Measurements from ENCODE around the gene FAM162B.
A peak's percentile ranks its signal among the peaks of the same experiment; 100 is the strongest.
"Not testable (repeated sequence)": the region's sequence is repeated elsewhere in the genome, so short reads cannot be mapped to it uniquely, and the experiment has no call there.

Gene FAM162B

DNA sequence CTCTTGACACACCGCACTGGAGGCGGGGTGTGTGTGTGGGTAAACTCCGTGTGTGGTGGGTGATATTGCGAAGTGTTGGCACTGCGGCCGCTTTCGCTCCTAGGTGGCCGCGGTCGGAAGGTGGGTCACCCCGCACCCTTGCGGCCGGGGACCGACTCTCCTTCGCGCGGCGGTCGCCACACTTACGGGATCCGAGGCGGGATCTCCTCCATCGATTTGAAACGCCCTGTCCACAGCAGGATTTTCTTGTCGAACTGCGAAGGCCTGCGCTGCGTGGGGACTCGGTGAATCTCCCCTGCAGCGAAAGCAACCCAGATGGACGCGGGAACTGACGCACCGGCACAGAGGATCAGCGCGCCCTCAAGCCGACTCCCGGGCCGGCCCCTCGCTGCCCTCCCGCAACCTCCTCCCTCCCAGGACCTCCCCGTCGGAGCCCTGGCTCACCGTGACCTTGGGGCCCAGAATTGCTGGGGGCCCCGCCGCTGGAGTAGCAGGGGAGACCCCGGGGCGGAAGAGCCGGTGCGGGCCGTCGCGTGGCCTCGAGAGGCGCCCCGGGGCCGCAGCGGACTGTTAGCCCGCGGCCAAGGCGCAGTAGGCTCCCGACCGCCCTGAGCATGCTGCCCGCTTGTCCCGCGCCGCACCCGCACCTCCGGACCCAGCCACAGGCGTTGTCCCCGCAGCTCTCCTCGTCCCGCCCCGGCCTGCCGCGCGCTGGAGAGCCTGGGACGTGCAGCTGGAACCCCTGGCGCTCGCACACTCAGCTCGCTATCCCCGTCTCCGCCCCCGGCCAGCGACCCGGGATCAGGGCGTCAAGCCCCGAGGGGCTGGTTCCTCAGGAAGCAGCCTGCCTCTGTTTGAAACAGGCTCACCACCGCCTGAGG, at the start of gene FAM162B:
Gene FAM162B (minus strand): TSS at position 759 of the 881 bp plus-strand sequence. CDS start 143 bp downstream, at position 616.
- no peak for DNase-seq

DNA sequence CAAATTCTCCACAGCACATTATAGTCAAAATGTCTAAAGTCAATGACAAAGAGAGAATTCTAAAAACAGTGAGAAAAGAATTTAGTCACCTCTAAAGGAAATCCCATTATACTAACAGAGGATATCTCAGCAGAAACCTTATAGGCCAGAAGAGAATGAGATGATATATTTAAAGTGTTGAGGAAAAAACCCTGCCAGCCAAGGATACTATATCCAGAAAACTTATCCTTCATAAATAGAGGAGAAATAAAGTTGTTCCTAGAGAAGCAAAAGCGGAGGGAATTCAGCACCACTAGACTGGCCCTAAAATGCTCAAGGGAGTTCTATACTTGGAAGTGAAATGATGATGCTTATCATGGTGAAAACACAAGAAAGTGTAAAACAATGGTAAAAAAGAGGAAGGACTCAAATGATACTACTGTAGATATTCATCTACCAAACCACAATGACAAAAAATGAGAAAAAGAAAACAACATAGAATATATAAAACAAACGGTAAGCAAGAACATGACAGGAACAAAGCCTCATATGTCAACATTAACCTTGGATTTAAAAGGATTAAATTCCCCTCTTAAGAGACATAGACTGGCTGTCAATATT, 46.6 kb upstream of the FAM162B start:
- DNase-seq: no peak

DNA sequence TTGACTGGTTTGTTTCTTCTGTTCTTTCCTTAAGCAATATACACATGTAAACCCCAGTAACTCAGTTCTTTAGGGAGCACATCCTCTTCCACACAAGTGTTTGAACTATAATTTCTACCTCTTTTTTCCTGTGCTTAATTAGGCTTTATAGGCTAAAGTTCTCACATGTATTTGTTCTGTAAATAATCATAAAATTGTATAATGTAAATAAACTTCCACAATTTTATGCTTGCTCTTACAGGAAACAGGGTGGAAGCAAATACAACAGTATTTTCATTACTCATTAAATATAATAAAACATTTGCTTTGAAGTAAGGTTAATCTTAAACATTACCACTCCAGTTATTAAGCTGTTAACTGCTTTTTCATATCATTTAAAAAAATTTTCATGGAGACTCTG, 36.5 kb upstream of the FAM162B start:
- no peak for DNase-seq

DNA sequence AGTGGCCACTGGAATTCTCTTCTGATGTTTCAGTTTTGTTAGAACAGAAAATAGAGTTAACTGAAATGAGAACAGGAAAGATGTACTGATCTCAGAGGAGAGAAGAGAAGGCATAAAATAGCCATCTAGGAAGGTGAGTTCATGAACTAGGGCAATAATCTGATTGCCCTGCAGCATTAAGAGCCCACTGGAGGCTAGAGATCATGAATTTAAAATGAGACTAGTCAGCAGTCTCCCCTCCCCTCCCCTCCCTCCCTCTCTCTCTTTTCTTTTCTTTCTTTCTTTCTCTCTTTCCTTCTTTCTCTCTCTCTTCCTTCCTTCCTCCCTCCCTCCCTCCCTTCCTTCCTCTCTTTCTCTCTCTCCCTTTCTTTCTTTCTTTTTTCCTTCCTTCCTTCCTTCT, 34.4 kb upstream of the FAM162B start:
- DNase-seq: no peak

DNA sequence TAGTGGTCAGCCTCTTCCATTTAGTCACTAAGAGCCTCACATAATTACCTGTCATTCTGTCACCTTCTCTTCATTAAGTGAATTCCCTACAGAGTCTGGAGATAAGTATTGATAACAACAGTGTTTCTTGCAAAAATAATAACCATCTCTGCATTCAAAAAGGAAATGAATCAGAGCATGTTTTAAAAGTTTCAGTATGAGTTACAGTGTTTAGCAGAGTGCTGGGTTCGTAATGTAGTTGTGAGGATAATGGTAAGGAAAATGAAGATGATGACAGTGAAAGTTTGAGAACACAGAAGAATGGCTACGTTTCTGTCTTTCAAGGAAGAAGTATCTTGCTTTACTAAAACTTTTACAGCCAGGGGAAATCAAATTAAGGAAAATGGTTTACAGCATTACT, 32.1 kb upstream of the FAM162B start:
- DNase-seq: peak; percentile 16

DNA sequence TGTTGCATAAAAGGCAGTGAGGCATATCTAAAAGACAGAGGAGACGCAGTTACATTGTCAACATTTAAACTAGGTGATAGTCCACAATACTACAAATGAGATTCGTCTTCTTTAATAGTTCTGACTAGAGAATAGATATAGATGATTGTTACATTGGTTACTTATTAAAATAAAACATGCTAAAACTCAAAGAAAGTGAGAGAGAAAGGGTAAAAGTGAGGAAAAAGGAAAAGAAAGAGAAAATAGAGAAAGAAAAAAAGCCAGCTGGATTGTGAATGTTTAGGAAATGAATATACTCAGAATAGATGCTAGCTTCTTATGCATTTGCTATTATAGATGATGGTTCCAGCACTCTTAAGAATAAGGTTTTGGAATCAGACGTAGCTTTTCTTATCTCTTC, 27.7 kb upstream of the FAM162B start:
- no peak for DNase-seq

DNA sequence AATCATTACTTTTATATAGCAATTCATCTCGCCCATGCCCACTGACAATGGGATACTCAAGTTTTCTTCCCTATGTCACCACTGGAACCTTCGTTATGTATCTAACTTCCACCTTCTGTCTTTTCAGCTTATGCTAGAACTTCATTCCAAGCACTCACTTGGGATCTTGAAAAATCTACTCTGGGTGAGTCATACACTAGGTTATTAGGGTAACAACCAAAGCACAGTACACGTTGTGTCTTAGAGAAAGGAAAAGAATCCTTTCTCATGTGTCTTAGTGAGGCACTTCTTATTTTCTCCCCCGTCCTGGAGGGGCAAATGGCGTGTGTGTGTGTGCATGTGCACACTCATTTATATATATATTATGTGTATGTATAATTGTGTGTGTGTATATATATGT, 18.3 kb upstream of the FAM162B start:
- DNase-seq: no peak

DNA sequence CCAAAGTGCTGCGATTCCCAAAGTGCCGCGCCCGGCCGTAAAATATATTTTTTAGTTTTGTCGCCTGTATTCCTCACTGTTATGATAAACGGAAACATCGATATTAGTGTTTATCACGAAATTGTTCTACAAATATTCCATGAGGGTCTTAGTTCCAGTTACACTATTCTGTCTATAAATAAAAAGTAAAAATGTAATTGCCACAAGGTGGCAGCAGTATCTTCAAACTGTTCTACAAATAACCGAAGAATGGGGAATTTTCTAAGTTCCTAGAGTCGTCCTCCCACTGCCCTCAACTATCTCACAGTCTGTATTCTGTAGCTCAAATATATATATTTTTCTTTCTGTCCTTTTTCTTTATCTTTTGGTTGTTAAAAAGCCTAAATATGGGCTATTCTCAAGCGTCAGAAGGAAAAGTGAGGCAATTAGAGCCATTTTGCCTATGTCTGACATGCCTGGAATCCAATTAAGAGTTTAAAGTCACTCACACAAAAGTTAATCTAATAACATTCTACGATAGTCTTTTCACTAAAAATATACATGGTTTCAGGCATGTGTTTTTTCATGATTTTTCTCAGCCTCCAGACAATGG, 14.2 kb upstream of the FAM162B start:
- DNase-seq: peak; percentile 30

DNA sequence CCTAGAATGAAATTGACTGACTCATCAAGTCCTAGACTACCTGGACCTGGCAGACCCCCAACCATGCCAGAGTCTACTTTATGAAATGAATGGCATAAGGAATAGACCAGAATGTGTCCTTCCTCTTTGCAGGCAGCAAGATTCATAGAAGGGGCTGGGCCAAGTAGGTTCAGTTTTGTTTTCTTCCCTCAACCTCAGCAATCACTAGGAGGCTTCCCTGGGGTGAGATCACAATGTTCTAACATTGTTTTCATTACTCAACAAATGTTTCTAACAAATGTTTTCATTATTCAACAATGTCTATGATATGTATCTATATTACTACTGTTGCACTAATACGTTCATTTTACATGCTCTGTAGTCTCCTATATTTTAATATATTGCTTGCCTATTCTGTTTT, 8.4 kb upstream of the FAM162B start:
- no peak for DNase-seq

DNA sequence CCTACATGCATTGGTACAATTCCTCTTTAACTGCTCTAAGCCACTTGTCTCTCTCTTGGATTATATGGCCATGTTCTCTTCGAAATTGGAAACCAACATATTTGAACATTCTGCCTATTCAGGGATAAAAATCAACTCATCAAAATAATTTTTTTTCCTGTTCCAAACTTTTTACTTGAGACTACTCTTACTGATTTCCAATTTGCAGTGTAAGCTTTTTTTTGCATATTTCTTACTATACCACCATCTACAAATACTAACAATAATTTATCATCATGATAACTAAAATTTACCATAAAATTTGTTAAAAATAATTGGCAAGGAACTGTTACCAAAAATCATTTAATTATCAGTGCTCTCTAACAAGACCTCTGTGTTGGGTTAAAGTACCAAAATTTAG, 6.9 kb upstream of the FAM162B start:
- no peak for DNase-seq

DNA sequence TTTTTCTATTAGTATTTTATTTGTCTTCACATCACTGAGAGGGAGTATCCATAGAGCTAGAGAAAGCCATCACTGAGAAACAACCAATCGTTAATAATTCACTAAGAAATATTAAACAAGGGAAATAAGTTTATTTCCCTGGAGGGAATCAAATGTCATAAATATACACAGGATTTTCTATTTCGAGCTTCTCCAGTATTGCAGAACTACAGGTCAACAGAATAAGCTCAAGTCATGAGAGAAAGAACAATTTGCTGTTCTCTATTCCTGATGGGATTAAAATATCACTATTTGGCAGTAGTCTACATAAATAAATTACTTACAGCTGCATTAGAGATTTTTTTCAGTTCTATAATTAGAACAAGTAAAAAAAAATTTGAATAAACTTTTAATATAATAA, 2.2 kb upstream of the FAM162B start:
- no peak for DNase-seq

DNA sequence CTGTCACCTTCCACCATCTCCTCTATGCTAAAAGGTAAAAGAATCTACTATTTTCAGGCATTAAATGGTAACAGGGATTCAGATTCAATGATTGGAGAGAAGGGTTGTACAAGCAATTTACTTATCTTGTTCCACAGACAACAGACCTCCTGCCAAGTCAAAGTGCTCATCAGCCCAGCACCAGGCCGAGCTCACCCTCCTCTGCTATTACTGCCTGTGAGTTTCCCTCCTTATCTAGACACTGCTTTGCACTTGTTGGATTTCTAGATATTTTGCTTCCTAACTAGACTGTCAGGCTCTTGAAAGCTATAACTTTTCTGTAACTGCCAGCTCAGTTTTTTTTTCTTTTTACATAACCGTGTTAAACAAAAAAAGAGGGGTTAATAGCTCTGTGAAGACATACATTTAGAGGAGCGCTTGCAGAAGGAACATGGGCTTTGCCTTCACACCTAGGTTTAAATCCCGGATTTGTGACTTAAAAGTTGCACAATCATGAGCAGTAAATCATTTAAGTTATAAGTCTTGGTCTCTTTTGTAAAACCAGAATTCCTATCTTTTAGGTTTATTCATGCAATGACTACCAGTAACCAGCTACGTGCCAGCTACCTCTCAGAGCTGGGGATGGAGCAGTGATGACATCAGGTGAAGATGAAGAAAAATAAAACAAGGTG, 1.1 kb upstream of the FAM162B start:
- DNase-seq: no peak

DNA sequence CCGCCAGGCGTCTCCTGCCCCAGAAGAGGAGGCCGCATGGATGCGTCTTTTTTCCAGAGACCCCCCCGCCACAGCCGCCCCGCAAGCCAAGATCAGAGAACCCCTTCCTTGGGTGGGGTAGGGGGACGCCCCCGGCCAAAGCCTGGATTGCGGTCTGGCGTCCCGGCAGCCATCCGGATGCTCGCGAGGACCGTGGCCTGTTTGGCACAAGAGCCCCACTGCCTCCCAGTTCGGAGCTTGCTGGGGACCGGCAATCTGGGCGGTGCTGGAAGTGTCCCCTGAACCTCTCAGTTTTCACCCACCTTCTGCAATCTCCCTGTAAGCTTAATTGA, 924 bp downstream of the FAM162B start:
- no peak for DNase-seq

DNA sequence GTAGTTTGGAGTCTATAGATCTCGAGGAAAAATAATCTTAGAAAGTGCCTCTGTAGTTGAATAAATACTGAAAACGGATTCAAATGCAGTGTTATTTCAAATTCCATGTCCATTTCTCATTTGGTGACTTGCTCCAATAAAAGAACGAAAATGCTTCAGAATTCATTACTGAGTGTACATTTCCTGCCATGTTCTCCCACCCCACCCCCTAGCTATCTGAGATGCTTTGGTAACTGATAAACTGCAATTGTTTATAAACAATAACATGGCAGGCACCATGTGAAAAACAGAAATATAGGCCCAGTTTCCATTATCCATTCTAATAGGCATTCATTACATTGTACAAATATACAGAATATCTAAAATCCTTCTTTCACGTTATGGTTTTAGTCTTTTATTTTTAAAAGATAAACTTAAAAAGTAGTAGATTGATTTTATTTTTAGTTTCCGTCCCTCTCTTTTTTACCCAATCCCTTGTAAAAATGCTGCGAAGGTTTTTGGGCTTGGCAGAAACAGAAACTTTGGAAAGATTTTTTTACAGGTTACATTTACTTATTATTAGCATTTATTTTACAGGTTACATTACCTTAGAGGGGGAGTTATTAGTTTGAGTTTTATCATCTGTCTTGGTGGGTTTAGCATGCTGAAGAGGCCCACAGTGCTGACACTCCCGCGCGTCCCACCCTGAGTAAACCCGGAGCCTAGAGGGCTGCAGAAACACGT, 1.5 kb downstream of the FAM162B start:
- no peak for DNase-seq

DNA sequence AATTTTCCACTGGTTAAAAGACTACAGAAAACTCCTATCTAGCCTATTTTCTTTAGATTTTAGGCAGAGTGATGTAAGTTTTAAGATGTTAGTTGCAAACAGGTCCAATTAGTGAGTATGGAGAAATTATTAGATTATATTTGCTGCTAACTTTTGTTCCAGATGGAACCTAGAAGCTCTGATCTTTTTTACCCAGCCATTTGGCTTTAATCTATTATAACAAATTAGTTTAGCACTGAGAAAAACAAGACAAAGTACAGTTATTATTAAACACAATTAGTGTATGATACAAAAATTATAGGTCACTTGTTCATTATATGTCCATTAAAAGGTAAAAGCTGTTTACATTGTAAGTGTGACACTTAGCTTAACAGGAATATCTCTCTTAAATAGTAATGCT, 2.5 kb downstream of the FAM162B start:
- no peak for DNase-seq

DNA sequence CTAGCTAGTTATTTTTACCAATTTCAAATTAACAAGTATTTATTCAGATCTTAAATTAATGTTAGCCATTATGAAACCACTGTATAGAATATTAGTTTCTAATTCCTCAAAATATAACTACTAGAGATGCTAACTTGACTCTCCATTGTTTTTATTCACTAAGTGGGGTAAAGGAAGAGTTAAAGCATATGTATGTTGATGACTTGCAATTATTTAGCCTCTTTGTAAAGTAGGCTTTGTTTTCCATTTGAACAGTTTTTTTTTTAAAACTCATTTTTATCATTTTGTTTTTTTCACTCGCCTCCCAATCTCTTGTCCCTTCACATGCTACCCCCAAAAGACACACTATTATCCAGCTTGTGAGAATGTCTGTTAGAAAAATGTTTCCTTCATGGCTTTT, 3.3 kb downstream of the FAM162B start:
- no peak for DNase-seq

DNA sequence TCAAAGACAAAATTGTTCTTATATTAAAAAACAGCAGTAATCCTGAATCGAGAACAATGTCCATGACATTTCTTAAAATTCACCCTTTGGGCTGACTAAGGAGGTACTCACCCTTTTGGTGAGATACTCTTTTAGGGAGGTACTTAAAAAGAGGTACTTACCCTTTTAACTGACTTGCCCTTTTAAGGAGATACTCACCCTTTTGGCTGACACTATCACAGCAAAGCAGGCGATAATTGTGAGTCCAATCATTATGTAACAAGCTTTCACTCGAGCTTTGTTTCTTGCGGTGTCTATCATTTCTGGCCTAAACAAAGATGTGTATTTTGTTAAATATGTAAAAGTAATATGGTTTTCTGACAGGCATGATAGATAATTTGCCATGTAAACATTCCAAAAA, 3.7 kb downstream of the FAM162B start:
- no peak for DNase-seq

DNA sequence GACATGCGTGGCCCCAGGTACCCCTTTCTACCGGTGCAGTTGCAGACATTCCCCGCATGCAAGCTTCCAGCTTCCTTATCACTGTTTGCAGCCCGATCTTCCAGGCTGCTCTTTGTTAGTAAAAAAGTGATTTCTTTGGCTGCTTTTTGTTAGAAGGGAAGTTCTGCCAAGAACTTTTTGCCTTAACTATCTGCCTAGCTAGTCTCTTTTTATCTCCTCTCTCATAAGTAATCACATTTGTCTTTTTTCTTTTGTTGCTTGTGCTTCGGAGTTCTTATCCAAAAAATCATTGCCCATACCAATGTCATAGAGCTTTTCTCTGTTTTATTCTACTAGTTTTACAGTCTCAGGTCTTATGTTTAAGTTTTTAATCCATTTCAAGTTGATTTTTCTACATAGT, 20.3 kb downstream of the FAM162B start:
- no peak for DNase-seq

DNA sequence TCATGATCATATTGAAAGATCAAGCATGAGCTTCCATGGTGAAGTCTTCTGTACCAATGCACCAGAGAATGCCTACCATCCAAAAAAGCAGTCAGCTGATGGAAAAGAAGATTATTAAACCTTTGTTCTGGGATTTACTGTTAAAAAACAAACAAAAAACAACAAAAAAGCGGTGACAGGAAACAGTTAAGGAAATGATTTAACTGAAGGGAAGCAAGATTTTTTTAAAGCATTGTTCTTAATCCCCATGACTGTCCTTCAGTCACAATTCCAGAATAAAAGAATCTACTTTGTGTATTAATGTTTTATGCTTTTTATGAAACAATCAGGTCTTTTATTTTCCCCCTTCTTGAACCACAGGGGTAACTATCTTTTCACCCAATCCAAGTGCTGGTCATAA, 23.9 kb downstream of the FAM162B start:
- no peak for DNase-seq

DNA sequence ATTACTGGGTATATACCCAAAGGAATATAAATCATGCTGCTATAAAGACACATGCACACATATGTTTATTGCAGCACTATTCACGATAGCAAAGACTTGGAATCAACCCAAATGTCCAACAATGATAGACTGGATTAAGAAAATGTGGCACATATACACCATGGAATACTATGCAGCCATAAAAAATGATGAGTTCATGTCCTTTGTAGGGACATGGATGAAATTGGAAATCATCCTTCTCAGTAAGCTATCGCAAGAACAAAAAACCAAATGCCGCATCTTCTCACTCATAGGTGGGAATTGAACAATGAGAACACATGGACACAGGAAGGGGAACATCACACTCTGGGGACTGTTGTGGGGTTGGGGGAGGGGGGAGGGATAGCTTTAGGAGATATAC, 25.0 kb downstream of the FAM162B start:
- not testable (repeated sequence) for DNase-seq

DNA sequence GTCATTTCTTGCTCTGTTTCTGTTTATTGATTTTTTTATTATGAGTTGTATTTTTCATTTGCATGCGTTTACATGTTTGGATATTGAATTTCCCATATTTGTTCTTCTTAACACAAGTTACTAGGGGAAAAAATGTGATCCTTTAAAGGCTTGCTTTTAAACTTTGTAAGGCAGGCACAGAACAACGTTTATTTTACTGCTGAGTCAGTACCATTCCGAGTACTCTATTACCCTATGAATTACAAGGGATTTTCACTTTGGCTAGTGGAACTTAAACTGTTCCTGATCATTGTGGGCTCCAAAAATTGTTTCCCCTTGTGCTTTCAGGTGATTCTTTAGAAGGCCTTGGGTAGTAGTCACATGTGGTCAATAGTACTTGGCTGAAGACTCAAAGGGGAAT, 28.5 kb downstream of the FAM162B start:
- no peak for DNase-seq

DNA sequence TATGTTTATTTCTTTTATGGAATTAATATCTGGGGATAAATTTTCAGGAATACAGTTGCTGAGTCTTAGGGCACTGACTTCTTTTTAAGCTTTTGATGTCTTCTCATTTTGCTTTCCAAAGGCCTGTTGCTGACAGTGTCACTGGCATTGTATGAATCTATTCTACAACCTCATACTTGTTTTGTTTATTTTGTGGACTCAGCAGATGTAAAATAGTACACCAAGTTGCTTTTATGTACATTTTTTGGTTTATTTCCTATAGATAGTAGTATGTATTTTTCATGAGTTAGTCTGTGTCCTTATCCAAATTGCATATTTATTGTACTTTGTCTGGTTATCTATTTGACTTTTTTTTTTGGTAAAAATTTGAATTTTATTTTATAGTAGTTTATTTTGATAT, 35.0 kb downstream of the FAM162B start:
- no peak for DNase-seq

DNA sequence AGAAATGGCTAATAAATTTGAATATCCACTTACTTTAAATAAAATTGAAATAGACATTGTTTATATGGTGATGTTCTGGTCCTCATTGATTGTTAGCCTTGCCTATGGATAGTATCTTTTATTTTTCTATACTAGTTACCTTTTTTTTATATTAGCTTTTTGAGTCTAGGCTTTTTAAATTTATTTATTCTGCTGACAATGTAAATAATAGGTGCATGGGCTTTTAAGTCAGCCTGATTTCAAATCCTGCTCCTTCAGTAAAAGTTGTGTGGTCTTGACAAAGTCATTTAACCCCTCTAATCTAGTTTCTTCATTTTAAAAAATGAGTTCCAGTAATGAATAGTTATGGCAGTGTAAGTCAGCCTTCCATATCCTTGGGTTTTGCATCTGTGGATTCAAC, 38.6 kb downstream of the FAM162B start:
- DNase-seq: no peak

All from activated CD4-positive, alpha-beta T cell treated with anti-CD3 and anti-CD28 coated beads, Interleukin-2, Interleukin-6, amounts not matched to agents 100 ng/mL and 50 ng/mL, durations not matched to agents 16 hours and 8 hours (primary cell).